HG03342 (cell line): Measurements from ENCODE around the gene GRIP1.

Experiments used
- ATAC-seq: cut with Tn5 transposase; IDR thresholded peaks from one replicate; pipeline ENCODE4 v1.9.1; 2021; ENCODE audit warnings: mild to moderate bottlenecking, moderate library complexity; ENCODE audit not compliant: unreplicated experiment

The GRIP1 gene

DNA sequence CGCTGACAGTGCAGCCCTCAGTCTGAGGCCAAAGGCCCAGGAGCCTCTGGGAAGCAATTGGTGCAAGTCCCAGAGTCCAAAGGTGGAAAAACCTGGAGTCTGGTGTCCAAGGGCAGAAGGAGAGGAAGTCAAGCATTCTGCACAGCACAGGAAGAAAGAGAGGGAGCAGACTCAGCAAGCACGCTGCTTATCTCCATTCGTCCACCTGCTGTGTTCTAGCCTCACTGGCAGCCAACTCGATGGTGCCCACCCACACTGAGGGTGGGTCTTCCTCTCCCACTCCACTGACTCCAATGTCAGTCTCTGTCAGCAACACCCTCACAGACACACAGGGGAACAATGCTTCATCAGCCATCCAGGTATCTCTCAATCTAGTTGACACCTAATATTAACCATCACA, 337.8 kb downstream of the GRIP1 start:
- ATAC-seq: no peak

GRCh38 chr12:66340131-66340530, 338.7 kb downstream of the GRIP1 start:
- ATAC-seq: no peak

GRCh38 chr12:66337381-66338010, 341.4 kb downstream of the GRIP1 start:
- no peak for ATAC-seq

GRCh38 chr12:66335746-66336145, 343.1 kb downstream of the GRIP1 start:
- ATAC-seq: no peak

DNA sequence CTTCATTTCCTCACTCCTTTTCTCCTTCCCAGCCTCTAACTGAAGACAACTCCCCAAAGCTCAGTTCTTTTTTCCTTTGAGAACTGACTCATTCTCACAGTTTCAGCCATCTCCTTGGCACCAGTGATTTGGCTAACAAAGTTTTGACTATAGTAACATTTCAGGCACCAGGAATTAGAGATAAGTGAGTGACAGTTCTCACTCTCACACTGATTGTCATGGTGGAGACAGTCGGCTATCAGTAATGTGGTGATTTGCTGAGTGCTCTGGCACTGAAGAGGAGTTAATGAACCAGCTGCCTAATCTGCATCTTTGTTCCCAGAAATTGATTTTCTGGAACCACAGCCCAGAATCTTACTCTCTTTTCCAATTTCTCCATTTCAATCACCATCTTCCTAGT, 347.1 kb downstream of the GRIP1 start:
- no peak for ATAC-seq

GRCh38 chr12:66331016-66331415, 347.9 kb downstream of the GRIP1 start:
- ATAC-seq: no peak

DNA sequence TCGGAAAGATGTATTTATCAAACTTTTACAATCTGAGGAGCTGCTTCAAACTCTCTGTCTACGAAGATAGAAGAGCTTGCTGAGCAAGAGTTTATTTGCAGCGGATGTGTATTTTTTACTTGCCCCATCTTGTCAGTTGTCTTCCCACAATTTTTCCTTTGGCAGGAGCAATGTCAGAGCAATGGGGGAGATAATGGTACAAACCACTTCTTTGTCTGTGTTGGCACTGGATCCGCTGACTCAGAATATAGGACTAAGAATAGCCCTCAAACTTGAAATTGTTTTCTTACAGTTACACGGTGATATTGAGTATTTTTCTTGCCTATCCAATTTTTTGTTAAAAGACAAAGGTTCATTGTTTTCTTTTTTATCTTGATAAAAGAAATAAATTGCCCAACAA, 348.9 kb downstream of the GRIP1 start:
- ATAC-seq: no peak

GRCh38 chr12:66323017-66323416, 355.9 kb downstream of the GRIP1 start:
- no peak for ATAC-seq

GRCh38 chr12:66321435-66321834, 357.4 kb downstream of the GRIP1 start:
- ATAC-seq: no peak

DNA sequence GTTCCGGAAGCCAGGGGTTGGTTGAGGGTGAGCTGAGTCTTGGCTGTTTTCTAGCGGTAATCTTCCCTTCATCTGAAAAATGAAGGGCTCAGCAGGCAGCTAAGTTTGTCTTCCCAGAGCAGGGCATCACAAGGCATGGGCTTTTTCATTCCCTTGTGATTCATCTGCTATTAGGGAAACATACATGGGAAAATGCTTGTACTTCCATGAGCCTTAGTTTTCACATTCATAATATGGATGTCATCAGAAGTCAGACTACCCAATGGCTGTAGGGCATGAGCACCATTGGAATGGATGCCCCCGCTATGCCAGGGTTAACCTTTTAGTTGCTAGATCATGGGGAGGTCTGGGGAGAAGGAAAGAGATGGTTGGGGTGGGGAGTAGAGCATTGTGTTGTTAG, 357.9 kb downstream of the GRIP1 start:
- ATAC-seq: no peak

- no peak for ATAC-seq
Measured at GRCh38 chr12:66319266-66319954, 359.5 kb downstream of the GRIP1 start.

DNA sequence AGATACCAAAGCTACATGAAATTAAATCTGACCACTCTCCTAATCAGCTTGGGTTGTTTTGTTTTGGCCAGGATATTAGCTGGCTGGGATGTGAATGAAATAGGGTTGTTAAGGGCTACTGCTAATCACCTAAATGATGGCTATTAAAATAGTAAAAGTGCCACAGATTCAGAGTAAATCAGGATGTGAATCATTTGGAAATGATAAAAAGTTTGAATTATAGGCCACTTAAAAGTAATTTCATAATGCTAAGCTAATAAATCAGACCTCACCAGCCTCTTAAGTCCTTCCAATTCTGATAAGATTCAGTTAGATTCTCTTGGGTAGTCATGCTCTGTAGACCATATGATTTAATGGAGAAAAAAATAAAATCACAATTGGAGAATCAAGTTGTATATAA, 364.6 kb downstream of the GRIP1 start:
- ATAC-seq: no peak

DNA sequence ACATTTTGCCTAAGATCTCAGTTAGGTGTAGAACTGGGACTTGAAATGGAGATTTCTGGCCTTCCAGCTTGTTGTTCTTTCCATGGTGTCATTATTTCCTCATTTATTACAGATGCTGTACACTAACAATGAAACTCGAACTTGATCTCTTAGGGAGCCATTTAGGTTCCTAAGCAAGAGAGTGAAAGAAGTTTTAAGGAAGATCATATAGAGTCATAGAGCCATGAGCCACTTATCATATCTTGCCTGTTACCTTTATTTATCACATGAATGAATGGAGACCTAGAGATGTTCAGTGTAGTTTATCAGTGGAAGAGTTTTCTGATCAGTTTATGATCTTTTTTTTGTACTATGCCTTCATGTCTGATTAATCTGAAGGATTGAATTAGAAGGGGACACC, 366.7 kb downstream of the GRIP1 start:
- no peak for ATAC-seq

GRCh38 chr12:66309606-66310005, 369.3 kb downstream of the GRIP1 start:
- no peak for ATAC-seq

GRCh38 chr12:66304296-66304900, 374.5 kb downstream of the GRIP1 start:
- ATAC-seq: no peak

DNA sequence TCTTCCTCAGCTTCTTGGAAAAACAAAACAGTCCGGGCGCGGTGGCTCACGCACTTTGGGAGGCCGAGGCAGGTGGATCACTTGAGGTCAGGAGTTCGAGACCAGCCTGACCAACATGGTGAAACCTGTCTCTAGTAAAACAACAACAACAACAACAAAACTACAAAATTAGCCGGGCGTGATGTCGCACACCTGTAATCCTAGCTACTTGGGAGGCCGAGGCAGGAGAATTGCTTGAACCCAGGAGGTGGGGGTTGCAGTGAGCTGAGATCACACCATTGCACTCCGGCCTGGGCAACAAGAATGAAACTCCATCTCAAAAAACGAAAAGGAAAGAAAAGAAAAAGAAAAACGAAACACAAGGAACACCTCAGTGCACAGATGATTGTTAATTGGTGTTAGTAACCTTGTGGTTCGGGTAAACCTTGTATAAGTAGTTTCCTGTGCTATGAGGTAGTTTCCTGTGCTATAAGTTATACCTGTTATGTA, 375.5 kb downstream of the GRIP1 start:
- ATAC-seq: peak; percentile 46

DNA sequence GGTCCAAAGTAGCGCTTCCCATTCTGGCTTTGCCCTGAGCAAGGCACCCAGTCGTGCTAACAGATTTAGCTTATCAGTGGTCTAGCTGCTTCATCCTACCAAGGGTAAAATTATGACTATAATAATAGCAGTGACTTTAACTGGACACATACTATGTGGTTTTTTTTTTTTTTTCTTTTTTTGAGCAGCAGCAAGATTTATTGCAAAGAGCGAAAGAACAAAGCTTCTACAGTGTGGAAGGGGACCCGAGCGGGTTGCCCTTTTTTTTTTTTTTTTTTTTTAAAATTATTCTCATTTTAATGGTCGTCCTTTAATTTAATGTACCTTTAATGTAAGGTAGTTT, 376.1 kb downstream of the GRIP1 start:
- no peak for ATAC-seq

DNA sequence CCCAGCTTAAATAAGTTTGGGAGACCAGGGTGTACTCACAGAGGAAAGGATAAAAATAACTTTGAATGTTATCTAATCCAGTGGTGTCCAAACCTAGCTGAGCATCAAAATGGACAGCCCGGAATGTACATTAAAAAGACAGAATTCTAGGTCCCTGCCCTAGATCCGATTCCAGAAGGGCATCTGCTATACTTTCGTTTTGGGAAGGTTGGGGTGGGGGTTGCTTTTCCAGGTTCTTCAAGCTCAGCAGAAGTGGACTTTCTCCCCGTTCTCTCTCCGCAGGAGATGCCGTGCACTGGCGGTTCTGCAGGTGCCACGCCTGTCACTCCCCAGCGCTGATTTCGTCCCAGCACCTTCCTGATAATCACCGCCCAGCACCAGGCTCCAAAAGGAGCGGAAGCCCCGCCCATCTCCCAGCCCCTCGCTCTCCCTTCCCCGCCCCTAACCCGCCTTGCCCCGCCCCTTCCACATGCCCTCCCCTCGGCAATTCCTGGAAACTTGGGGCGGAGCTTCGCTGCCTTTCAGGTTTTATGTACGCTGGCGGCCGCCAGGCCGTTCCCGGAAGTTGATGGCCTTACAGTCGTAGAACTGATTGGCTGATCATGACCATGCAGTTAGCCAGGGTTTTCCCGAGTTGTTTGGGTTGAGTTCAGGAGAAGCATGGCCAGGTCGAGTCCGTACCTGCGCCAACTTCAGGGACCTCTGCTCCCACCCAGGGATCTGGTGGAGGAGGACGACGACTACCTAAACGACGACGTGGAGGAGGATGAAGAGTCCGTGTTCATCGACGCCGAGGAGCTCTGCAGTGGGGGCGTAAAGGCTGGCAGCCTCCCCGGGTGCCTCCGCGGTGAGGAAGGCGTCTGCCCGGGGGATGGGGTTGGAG, 376.7 kb downstream of the GRIP1 start, which contains the start of gene HELB:
TSS of gene HELB (plus strand) at position 550 of the 883 bp plus-strand sequence. CDS start at position 661, 111 bp downstream.
- ATAC-seq: peak; percentile 91

DNA sequence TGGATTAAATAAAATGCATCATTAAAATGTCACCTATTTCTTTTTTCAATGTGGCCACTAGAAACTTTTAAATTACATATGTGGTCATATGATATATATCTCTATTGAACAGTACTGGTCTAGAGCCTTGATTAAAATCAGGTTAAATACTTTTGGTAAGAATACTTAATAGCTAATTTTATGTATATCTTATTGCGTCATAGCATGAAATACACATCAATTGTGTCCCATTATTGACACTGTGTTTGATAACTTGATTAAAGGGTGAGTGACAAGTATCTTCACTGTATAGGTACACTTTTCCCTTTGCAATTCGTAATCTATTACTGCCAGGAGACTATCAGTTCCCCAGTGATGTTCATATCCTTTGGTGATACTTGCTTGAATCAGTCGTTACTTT, 381.0 kb downstream of the GRIP1 start:
- no peak for ATAC-seq
